SK-MEL-5 (cell line): ENCODE measurements around the gene AKT1. TPM values are rescaled to one million over a fixed set of nuclear protein-coding genes. Genes with fewer than 3 reads are reported as not detected.
A peak's percentile ranks its signal among the peaks of the same experiment; 100 is the strongest.

ENCODE experiments used
- DNase-seq: peaks from one replicate; pipeline ENCODE4 v3.0.0-alpha.2; 2016; ENCODE audit warnings: low read depth, low spot score
- in situ Hi-C: cut with HindIII; loops from 2 replicates; pipeline ENCODE4 v1.10.0; 2016; ENCODE audit warnings: low sequenced_read_pairs, high pct_unique_total_duplicates, low pct_unique_long_range_greater_than_20kb
- total RNA-seq: library from RNA; depleted of rRNA; stranded (reverse); fragments of >200 nt; shearing (Covaris generic); gene quantifications from 2 replicates; pipeline ENCODE4 v1.2.3, GENCODE V29; 2014; rRNA removed

AKT1 gene
- total RNA-seq, 1 experiment from 2014 or later, result 119 TPM

DNA sequence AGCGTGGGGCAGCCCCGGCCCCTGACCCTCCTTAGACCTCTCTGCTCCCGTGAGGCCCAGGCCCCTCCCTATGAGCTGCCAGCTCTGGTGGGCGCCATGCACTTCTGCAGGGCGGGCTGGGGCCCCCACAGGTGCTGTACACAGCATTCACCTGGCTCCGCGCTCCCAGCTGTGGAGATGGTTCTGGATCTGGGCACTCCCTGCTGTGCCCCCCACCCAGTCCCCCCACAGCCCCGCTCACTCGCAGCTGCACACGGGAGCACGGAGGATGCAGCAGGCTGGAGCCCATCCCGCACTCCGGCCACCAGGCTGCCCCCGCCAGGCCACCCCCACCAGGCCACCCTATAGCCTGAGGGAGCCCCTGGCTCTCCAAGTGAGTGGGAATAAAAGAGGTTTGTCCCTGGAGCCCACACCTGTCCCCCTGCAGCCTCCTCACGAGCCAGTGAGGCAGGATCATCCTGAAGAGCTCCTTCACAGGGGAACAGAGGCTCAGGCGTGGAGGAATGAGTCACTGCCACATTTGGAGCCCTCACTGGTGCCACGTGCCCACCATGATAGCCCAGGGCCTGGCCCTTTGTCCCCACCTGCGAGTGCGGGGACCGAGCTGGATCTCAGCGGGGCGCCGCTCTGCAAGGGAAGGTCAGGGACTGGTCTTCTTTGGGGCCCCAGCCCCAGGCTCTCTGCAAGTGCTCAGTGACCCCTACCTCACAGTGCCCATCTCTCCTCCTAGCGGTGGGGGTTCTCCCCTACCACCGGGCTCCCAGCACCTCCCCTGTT lies 69.6 kb downstream of the AKT1 start:
- in situ Hi-C loops, result no loop called here
- DNase-seq, result no peak

DNA sequence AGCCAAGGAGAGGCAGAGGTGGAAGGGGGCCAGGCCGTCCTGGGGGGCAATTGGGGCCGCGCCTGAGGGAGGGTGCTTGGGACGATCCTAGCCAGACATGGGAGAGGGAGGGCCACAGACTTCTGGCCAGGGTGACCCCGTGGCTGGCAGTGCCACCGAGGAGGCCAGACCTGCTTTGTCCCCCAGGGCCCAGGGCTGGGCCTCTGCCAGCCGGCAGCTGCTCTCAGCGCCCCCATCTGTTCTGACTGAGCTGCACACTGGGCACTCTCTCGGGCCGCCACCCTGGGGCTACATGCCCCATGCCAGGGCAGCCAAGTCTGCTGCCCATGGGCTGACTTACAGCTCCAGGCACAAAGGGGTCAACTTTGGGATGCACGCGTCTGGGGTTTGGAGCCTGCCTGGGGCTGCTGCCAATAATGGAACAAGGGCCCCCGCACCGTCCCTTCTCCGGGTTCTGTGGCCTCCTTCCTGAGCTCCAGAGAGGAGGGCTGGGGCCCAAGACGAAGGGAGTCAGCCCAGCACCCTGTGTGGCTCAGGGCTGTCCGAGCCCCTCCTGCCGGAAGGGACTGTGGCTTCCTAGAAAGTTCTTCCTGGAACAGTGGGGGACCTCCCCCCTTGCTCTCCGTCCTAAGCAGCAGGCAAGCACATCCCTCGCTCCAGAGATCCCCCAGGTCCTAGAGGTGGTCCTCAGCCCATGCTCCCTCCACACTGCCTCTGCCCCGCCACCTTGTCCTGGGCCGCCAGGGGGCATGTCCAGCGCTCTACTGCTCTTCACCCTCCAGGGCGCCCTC lies 70.4 kb downstream of the AKT1 start:
- in situ Hi-C loops, result no loop called here
- peak; percentile 40 for DNase-seq

DNA sequence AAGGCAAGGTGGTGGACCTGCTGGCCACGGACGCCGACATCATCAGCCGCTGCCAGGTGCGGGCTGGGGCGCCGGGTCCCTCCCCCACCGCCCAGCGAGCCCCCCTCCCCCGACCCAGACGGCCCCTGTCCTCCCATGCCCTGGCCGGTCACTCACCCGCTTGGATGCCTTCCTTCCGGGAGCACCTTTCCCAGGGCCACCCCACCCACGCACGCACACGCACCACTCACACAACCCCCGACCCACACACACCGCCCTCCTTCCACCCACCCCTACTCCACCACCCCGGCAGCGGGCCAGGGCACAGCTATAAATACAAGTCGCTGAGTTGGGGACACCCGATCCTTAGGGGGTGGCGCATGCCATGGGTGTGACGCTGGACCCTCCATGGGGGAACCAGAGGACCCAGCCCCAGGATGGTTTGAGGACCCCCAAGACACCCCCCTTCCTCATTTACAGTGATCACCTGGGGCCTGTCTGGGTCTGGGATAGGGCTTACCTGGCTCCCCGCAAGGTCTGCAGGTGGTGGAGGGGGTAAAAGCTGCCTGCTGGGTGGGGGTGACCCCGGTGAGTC lies 71.1 kb downstream of the AKT1 start:
- in situ Hi-C loops, result no loop called here
- DNase-seq, result no peak

DNA sequence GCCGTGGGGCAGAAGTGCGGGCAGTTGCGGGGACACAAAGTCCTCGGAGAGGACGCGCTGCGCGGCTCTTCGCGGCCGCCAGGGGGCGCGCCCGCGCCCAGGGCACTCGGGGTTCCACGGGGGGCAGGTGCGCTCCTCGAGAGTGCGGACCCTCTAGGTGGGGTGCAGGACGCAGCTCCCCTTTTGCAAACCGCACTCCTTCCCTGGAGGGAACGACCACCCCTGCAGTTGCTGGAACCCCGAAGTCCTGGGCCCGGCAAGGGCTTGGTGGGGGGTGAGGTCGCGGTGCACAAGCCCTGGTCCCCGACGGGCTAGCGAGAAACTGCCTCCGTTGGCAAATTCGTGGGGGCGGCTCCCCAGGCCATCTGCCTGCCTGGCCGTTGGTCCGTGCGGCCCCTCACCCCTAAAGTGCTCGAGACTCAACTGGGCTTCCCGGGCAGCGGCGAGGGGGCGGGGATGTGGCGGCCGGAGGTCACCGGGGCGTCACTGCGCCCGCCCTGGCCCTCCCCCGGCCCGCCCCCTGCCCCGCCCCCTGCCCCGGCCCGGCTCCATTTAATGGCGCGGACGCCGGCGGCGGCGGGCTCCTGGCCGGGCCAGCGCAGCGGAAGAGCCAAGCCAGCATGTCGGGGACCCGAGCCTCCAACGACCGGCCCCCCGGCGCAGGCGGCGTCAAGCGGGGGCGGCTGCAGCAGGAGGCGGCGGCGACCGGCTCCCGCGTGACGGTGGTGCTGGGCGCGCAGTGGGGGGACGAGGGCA lies 71.7 kb downstream of the AKT1 start, which contains the start of gene ADSS1:
TSS of gene ADSS1 (plus strand) at position 579 of the 756 bp plus-strand sequence. CDS start at position 621, 42 bp downstream.
- DNase-seq, result peak; percentile 54
- in situ Hi-C loops, result no loop called here

DNA sequence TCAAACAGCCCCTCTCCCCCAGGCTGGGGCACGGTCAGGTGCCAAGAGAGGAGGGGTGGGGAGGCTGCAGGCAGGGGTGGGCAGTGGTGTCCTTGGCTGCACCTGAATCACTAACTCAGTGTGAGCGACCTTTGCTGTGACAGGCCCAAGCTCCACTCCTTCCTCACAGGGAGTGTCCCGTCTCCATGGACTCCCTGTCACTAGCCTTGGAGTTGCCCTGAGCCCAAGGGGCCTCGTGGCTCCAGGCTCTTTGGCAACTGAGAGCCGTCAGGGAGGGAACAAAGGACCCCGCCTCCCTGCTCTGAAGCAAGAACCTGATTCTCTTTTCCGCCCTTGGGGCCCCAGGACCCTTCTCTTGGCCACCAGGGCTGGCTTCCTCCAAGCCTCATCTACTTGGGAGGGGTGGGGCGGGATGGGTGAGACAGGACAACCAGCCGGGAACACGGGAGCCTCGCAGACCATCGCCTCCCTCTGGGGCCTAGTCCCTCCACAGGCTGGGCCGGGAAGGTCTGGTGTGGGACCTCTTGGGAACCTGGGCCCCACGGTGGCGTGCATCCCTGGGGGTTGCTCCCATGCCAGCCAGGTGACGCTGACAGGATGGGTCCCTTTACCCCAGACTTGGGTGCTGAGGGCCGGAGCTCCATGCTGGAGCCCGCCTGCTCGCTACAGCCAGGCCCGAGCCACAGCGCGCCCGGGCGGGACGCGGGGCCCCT lies 72.5 kb downstream of the AKT1 start:
- in situ Hi-C loops, result no loop called here
- DNase-seq, result no peak

DNA sequence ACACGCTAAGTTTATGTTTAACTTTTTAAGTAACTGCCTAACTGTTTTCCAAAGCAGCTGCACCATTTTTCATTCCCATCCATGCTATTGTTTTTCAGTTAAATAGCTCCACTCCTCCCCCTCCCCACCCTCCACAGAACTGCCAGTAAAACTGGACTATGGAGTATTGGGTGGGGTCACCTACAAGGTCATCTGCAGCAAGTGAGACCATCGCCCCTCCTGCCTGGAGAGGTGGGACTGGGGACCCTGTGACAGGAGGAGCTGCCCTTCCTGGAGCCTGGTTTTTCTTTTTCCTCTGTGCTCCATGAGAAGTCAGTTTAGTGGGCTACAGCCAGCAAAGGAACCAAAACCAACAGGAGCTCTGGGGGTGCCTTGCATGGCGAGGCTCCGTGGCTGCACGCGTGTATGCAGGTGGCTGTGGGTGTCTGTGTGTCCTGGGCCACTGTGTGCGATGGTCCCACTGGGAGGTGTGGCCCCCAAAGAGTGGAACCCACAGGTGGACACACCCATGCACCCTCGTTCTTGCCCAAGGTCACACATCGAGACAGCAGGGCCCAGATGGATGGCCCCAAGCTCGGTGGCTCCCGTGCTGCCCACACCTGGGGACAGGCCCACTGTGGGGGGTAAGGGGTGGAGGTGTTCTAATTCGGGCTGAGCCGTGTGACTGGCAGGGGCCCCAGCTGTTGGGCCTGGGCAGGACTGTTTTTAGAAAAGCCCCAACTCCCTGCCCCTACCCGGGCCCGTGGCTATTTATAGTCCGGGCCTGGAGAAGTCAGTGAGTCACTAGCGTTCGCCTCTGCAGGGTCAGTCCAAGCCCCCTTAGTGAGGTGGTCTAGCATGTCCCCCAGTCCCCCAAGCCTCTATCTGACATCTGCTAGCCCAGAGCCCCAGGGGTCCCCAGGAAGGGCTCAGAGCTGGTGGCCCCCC lies 73.8 kb downstream of the AKT1 start:
- in situ Hi-C loops, result no loop called here
- DNase-seq, result no peak

Other genes with a start within 250 kb of the AKT1 start
- gene C14orf180, start 216.0 kb downstream of the AKT1 start, total RNA-seq, result not detected in 2 replicates
- 0.32 and 0.88 TPM in 2 replicates for gene TMEM179, start 191.0 kb downstream of the AKT1 start, total RNA-seq
- 14.0 and 14.5 TPM in 2 replicates for gene INF2, start 106.1 kb downstream of the AKT1 start, total RNA-seq
- 4.2 and 8.9 TPM in 2 replicates for gene ADSS1, start 71.5 kb downstream of the AKT1 start, total RNA-seq
- gene SIVA1, start 42.6 kb downstream of the AKT1 start, total RNA-seq, result 94.9 and 111 TPM in 2 replicates
- 5.2 and 5.4 TPM in 2 replicates for gene ZBTB42, start 5.4 kb upstream of the AKT1 start, total RNA-seq
- gene CEP170B, start 69.5 kb upstream of the AKT1 start, total RNA-seq, result 20.2 and 20.4 TPM in 2 replicates
- gene PLD4, start 129.1 kb upstream of the AKT1 start, total RNA-seq, result not detected in 2 replicates
- 12.3 and 13.3 TPM in 2 replicates for gene AHNAK2, start 182.6 kb upstream of the AKT1 start, total RNA-seq
- 11.8 and 13.6 TPM in 2 replicates for gene CLBA1, start 190.0 kb upstream of the AKT1 start, total RNA-seq
- gene CDCA4, start 225.3 kb upstream of the AKT1 start, total RNA-seq, result 88.0 and 90.8 TPM in 2 replicates